ENCODE results near the gene ITSN1.
A peak's percentile ranks its signal among the peaks of the same experiment; 100 is the strongest.
"Not testable (repeated sequence)": the region's sequence is repeated elsewhere in the genome, so short reads cannot be mapped to it uniquely, and the experiment has no call there.

Gene ITSN1

GRCh38 chr21:33915368-33916199 is 273.3 kb downstream of the ITSN1 start, which contains the start of gene ATP5PO:
Gene ATP5PO (minus strand): TSS chr21:33915804. CDS start chr21:33915763, 41 bp downstream.
- DNase-seq (ENCODE audit: low read depth in 1 of 2, low spot score in 1 of 2), result peak; percentile 91 to 93

GRCh38 chr21:33916200-33916567 is 273.9 kb downstream of the ITSN1 start:
- DNase-seq (ENCODE audit: low read depth in 1 of 2, low spot score in 1 of 2), result no peak

- DNase-seq (ENCODE audit: low read depth in 1 of 2, low spot score in 1 of 2), result no peak
Measured at GRCh38 chr21:33917421-33917820, 275.1 kb downstream of the ITSN1 start.

- peak; percentile 79 to 85 for DNase-seq (ENCODE audit: low read depth in 1 of 2, low spot score in 1 of 2)
Measured at GRCh38 chr21:33924079-33924765, 281.9 kb downstream of the ITSN1 start.

GRCh38 chr21:33924766-33925100 is 282.4 kb downstream of the ITSN1 start:
- DNase-seq (ENCODE audit: low read depth in 1 of 2, low spot score in 1 of 2), result no peak

GRCh38 chr21:33926248-33926647 is 283.9 kb downstream of the ITSN1 start:
- DNase-seq (ENCODE audit: low read depth in 1 of 2, low spot score in 1 of 2), result not testable (repeated sequence)

GRCh38 chr21:33931052-33931798 is 288.9 kb downstream of the ITSN1 start:
- peak in 1 of 2 donors; percentile 44 for DNase-seq (ENCODE audit: low read depth in 1 of 2, low spot score in 1 of 2)

- DNase-seq (ENCODE audit: low read depth in 1 of 2, low spot score in 1 of 2), result no peak
Measured at GRCh38 chr21:33931799-33932390, 289.6 kb downstream of the ITSN1 start.

- DNase-seq (ENCODE audit: low read depth in 1 of 2, low spot score in 1 of 2), result no peak
Measured at GRCh38 chr21:33932731-33933130, 290.4 kb downstream of the ITSN1 start.

GRCh38 chr21:33936301-33937038 is 294.2 kb downstream of the ITSN1 start:
- DNase-seq (ENCODE audit: low read depth in 1 of 2, low spot score in 1 of 2), result no peak

GRCh38 chr21:33937146-33937545 is 294.8 kb downstream of the ITSN1 start:
- no peak for DNase-seq (ENCODE audit: low read depth in 1 of 2, low spot score in 1 of 2)

GRCh38 chr21:33937931-33938339 is 295.6 kb downstream of the ITSN1 start:
- no peak for DNase-seq (ENCODE audit: low read depth in 1 of 2, low spot score in 1 of 2)

GRCh38 chr21:33938381-33938780 is 296.1 kb downstream of the ITSN1 start:
- no peak for DNase-seq (ENCODE audit: low read depth in 1 of 2, low spot score in 1 of 2)

- no peak for DNase-seq (ENCODE audit: low read depth in 1 of 2, low spot score in 1 of 2)
Measured at GRCh38 chr21:33939226-33939625, 296.9 kb downstream of the ITSN1 start.

- DNase-seq (ENCODE audit: low read depth in 1 of 2, low spot score in 1 of 2), result no peak
Measured at GRCh38 chr21:33940164-33940880, 298.0 kb downstream of the ITSN1 start.

- DNase-seq (ENCODE audit: low read depth in 1 of 2, low spot score in 1 of 2), result no peak
Measured at GRCh38 chr21:33940881-33941245, 298.6 kb downstream of the ITSN1 start.

GRCh38 chr21:33942426-33942825 is 300.1 kb downstream of the ITSN1 start:
- no peak for DNase-seq (ENCODE audit: low read depth in 1 of 2, low spot score in 1 of 2)

- DNase-seq (ENCODE audit: low read depth in 1 of 2, low spot score in 1 of 2), result no peak
Measured at GRCh38 chr21:33943293-33943692, 301.0 kb downstream of the ITSN1 start.

- no peak for DNase-seq (ENCODE audit: low read depth in 1 of 2, low spot score in 1 of 2)
Measured at GRCh38 chr21:33944185-33944763, 302.0 kb downstream of the ITSN1 start.
